Measurements from ENCODE around the gene ARID1B. TPM values are rescaled to one million over a fixed set of nuclear protein-coding genes. Genes with fewer than 3 reads are reported as not detected.

Gene ARID1B
- total and polyA plus RNA-seq, 10 of the 15 experiments (the other 5 are each of a cell fraction or from before 2014, with no cell fraction given) = 24.7 to 133 (median 54.6) TPM

DNA sequence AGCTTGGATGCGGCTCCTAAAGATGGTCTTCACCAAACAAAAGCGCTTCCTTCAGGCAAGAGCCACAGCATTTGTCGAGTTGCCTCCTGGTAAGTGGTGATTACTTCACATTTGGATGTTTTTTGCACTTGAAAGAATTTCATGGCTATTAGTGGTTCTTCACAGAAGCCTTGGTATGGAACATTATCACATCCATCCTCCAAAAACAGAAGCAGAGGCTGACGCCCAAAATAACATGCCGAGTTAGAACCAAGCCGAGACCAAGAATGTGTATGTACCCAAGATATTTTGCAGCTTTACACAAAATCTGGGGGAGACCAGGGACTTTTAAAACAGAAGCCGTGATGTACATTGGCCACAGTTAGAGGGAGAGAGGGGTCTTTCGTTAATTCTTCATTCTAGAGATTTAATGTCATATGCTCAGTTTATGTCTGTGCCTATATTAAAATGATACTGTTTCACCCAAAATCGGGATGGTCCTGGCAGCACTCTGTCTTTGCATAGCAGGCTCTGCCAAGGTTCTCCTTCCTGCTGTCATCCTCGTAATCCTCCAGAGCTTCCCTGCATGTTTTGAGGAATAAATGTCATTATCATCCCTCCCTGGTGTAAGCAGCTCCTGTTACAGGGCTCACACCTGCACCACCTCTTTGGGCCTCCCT lies 436.9 kb downstream of the ARID1B start:
- intact Hi-C loops (cut with micrococcal nuclease; ENCODE audit: unreplicated experiment) = no loop called here
- Histone ChIP-seq H3K27ac (ENCODE audit: control insufficient read depth, insufficient read depth) (no peak overlapping the region), H3K4me3 (no peak overlapping the region), H3K79me2 (ENCODE audit: control insufficient read depth, insufficient read depth, low read length) (no peaks in the 10 kb centered on the region), H3K4me1 (ENCODE audit: control insufficient read depth, insufficient read depth, low read length) (no peaks in the 10 kb centered on the region), H3K9me3 (replicated peaks; ENCODE audit: control insufficient read depth, insufficient read depth, low read length) (no peaks in the 10 kb centered on the region), H3K27me3 (replicated peaks in 1 of 2; ENCODE audit: control insufficient read depth in 2 of 2, insufficient read depth in 2 of 2, low read length in 1 of 2) (no peaks in the 10 kb centered on the region), H2AFZ (ENCODE audit: control insufficient read depth, low read depth, low read length) (no peak overlapping the region), H3K4me2 (ENCODE audit: control insufficient read depth, insufficient read depth) (no peak overlapping the region), H3K36me3 (ENCODE audit: control insufficient read depth in 2 of 2, insufficient read depth in 2 of 2, low read length in 1 of 2) (no peaks in the 10 kb centered on the region; a peak in 1 of 4 replicates), H4K20me1 (ENCODE audit: control insufficient read depth, insufficient read depth) (no peaks in the 10 kb centered on the region), H3K9ac (ENCODE audit: control insufficient read depth, insufficient read depth, low read length) (no peak overlapping the region)
- in situ Hi-C loops (cut with MboI) = no loop called here
- no peak for FAIRE-seq
- ChIA-PET POLR2A (interaction anchor here (0.6 kb wide), 1 partner anchor 283 kb away, joined by 3 read pairs; no protein-coding TSS in a partner anchor), RAD21 (ENCODE audit: unreplicated experiment) (no interaction called here), CTCF (interaction anchor here (1.4 kb wide), 1 partner anchor 10 kb away, joined by 4 read pairs; no protein-coding TSS in a partner anchor), SMC1A (ENCODE audit: uncharacterized antibody, unreplicated experiment) (no interaction called here)
- ATAC-seq = no peak
- DNase-seq (ENCODE audit: low read depth, low spot score) = no peak
- no TSS peak for BruUV-seq (replicated peaks)
- WGBS (ENCODE audit: insufficient coverage, insufficient replicate concordance, low lambda C conversion rate, missing lambda C conversion rate) = 92% methylated on average over 10 of the region's 10 CpGs
- no peak for TF ChIP-seq ZNF217 (IDR thresholded peaks at IDR 0.05)
- no peak for TF ChIP-seq POLR2A (IDR thresholded peaks at IDR 0.05; ENCODE audit: low read depth, low read length)
- no peak for TF ChIP-seq ZSCAN29 (IDR thresholded peaks at IDR 0.05)
- TF ChIP-seq RUNX3 (IDR thresholded peaks at IDR 0.05; ENCODE audit: low read length) = no peak
- no peak for TF ChIP-seq MEF2A (IDR thresholded peaks at IDR 0.05; ENCODE audit: insufficient read depth, low read depth, low read length)
- TF ChIP-seq CHD2 (IDR thresholded peaks at IDR 0.05; ENCODE audit: borderline replicate concordance, low read depth, low read length) = no peak

DNA sequence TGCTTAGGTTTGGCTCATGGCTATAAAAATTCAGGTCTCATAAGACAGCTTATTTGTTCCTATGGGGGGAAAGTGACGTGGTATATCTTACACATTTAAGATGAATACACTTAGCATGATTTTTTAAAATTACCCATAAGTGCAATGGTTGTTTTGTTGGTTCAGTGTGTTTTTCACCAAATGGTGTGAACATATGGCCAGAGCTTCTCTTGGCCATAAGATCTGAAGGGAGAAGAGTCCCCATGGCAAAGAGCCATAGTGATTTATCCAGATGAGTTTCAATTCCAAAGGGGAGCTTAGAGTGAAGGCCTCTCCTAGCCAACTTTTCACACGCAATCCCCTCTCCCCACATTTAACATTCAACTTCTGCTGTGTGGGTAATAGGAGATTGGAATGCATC lies 438.5 kb downstream of the ARID1B start:
- Histone ChIP-seq H3K9me3 (replicated peaks; ENCODE audit: control insufficient read depth, insufficient read depth, low read length) (no peaks in the 10 kb centered on the region), H2AFZ (ENCODE audit: control insufficient read depth, low read depth, low read length) (no peak overlapping the region), H3K36me3 (ENCODE audit: control insufficient read depth in 2 of 2, insufficient read depth in 2 of 2, low read length in 1 of 2) (no peaks in the 10 kb centered on the region), H3K4me2 (ENCODE audit: control insufficient read depth, insufficient read depth) (no peak overlapping the region), H3K4me3 (no peak overlapping the region), H3K27ac (ENCODE audit: control insufficient read depth, insufficient read depth) (no peak overlapping the region), H3K9ac (ENCODE audit: control insufficient read depth, insufficient read depth, low read length) (no peak overlapping the region), H3K27me3 (replicated peaks in 1 of 2; ENCODE audit: control insufficient read depth in 2 of 2, insufficient read depth in 2 of 2, low read length in 1 of 2) (no peaks in the 10 kb centered on the region; a peak in 1 of 4 replicates), H3K4me1 (ENCODE audit: control insufficient read depth, insufficient read depth, low read length) (no peaks in the 10 kb centered on the region), H3K79me2 (ENCODE audit: control insufficient read depth, insufficient read depth, low read length) (no peaks in the 10 kb centered on the region), H4K20me1 (ENCODE audit: control insufficient read depth, insufficient read depth) (no peaks in the 10 kb centered on the region)
- intact Hi-C loops (cut with micrococcal nuclease; ENCODE audit: unreplicated experiment) = no loop called here
- POLR2A ChIA-PET = no interaction called here
- in situ Hi-C loops (cut with MboI) = no loop called here
- RAD21 ChIA-PET (ENCODE audit: unreplicated experiment) = no interaction called here
- CTCF ChIA-PET = interaction anchor here (0.9 kb wide), 1 partner anchor 55 kb away, joined by 3 read pairs; no protein-coding TSS in a partner anchor
- BruUV-seq (replicated peaks) = no TSS peak
- SMC1A ChIA-PET (ENCODE audit: uncharacterized antibody, unreplicated experiment) = no interaction called here
- ATAC-seq (no peak), DNase-seq (ENCODE audit: low read depth, low spot score) (no peak), FAIRE-seq (no peak)
- WGBS (ENCODE audit: insufficient coverage, insufficient replicate concordance, low lambda C conversion rate, missing lambda C conversion rate) = 70% methylated on average over 2 of the region's 2 CpGs
- TF ChIP-seq EP300 (IDR thresholded peaks at IDR 0.05; ENCODE audit: borderline replicate concordance in 1 of 2, control insufficient read depth in 1 of 2, low read depth in 2 of 2, low read length in 2 of 2) = no peak
- TF ChIP-seq DPF2 (IDR thresholded peaks at IDR 0.05) = no peak
- TF ChIP-seq CEBPB (IDR thresholded peaks at IDR 0.05; ENCODE audit: borderline replicate concordance in 1 of 2, low read depth in 2 of 2, low read length in 2 of 2) = no peak
- no peak for TF ChIP-seq HDGF (IDR thresholded peaks at IDR 0.05)
- no peak for TF ChIP-seq HDAC2 (IDR thresholded peaks at IDR 0.05)
- no peak for TF ChIP-seq NRF1 (conservative IDR thresholded peaks at IDR 0.05; ENCODE audit: low read depth, low read length)
- TF ChIP-seq SIN3A (IDR thresholded peaks at IDR 0.05; ENCODE audit: low read depth, low read length) = no peak
- TF ChIP-seq ZBED1 (IDR thresholded peaks at IDR 0.05; ENCODE audit: borderline replicate concordance) = no peak
- no peak for TF ChIP-seq FOXK2 (IDR thresholded peaks at IDR 0.05)
- TF ChIP-seq, protein P1, sequence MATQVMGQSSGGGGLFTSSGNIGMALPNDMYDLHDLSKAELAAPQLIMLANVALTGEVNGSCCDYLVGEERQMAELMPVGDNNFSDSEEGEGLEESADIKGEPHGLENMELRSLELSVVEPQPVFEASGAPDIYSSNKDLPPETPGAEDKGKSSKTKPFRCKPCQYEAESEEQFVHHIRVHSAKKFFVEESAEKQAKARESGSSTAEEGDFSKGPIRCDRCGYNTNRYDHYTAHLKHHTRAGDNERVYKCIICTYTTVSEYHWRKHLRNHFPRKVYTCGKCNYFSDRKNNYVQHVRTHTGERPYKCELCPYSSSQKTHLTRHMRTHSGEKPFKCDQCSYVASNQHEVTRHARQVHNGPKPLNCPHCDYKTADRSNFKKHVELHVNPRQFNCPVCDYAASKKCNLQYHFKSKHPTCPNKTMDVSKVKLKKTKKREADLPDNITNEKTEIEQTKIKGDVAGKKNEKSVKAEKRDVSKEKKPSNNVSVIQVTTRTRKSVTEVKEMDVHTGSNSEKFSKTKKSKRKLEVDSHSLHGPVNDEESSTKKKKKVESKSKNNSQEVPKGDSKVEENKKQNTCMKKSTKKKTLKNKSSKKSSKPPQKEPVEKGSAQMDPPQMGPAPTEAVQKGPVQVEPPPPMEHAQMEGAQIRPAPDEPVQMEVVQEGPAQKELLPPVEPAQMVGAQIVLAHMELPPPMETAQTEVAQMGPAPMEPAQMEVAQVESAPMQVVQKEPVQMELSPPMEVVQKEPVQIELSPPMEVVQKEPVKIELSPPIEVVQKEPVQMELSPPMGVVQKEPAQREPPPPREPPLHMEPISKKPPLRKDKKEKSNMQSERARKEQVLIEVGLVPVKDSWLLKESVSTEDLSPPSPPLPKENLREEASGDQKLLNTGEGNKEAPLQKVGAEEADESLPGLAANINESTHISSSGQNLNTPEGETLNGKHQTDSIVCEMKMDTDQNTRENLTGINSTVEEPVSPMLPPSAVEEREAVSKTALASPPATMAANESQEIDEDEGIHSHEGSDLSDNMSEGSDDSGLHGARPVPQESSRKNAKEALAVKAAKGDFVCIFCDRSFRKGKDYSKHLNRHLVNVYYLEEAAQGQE (IDR thresholded peaks at IDR 0.05; ENCODE audit: low read depth, low read length) = no peak

All from GM12878 (cell line).